ENCODE measurements around the gene DOCK3. TPM values are rescaled to one million over a fixed set of nuclear protein-coding genes. Genes with fewer than 3 reads are reported as not detected.

DOCK3 gene
- total RNA-seq, 2 experiments from 2014 or later: 0.93 to 1.1 TPM

DNA sequence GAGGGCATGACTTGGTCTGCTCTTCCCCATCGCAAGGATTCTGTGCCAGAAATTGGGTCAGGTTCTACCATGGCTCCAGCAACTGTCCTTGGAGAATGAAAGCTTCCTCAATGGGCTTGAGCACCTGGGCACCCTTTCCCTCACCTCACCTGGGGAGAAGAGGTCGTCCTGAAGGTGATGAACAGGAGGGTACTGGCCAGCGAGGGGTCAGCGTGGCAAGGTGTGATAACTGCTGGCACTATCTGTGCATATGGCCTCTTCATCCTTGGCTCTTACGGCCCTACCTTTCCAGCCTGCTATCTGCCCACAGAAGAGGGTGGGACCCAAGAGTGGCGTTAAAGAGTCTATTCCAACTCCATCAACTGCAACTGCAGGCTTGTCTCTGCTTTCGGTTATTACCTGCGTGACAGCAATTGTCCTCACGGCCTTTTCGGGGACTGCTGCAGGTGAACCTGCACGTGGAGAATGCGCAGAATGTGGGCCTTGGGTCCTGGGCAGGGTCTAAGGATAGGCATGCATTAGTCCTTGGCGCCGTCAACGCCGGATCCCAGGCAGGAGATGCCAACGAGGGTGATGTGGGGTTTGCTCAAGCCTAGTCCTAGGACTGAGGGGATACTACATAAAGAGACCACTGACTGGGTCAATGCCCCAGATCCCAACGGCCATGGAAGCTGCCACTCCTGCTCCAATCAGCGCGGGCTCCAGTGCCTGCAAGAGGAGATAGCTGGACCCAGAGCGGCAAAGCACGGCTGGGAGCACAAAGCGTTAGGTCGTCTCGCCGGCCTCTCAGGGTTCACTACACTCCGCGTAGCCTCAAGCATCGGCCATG, 715.7 kb downstream of the DOCK3 start:
- Mint-ChIP-seq H3K9me3 (no peaks in the 10 kb centered on the region), H3K27ac (peak overlapping the region; percentile 91), H3K4me3 (peak overlapping the region; percentile 85), H3K27me3 (no peaks in the 10 kb centered on the region), H3K4me1 (ENCODE audit: low read depth) (peaks cover 73% of the 10 kb centered on the region), H3K36me3 (ENCODE audit: low read depth) (peaks cover 71% of the 10 kb centered on the region)
- peak overlapping the region; percentile 40 for H3K4me3 ChIP-seq (ENCODE audit: low read length)
- TF ChIP-seq, protein P1, sequence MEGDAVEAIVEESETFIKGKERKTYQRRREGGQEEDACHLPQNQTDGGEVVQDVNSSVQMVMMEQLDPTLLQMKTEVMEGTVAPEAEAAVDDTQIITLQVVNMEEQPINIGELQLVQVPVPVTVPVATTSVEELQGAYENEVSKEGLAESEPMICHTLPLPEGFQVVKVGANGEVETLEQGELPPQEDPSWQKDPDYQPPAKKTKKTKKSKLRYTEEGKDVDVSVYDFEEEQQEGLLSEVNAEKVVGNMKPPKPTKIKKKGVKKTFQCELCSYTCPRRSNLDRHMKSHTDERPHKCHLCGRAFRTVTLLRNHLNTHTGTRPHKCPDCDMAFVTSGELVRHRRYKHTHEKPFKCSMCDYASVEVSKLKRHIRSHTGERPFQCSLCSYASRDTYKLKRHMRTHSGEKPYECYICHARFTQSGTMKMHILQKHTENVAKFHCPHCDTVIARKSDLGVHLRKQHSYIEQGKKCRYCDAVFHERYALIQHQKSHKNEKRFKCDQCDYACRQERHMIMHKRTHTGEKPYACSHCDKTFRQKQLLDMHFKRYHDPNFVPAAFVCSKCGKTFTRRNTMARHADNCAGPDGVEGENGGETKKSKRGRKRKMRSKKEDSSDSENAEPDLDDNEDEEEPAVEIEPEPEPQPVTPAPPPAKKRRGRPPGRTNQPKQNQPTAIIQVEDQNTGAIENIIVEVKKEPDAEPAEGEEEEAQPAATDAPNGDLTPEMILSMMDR (IDR thresholded peaks at IDR 0.05): peak; percentile 86
- ChIA-PET POLR2A (interaction anchor here (0.7 to 2.1 kb wide), 7 partner anchors 45 to 1063 kb away, joined by 3 to 10 read pairs (median 5); partner anchors contain the start of genes CISH, DCAF1, HEMK1 and MAPKAPK3), CTCF (interaction anchor here (0.7 to 2.4 kb wide), 5 partner anchors 12 to 292 kb away, joined by 3 to 17 read pairs (median 6); partner anchors contain the start of gene DCAF1)
- peaks cover 59% of the 10 kb centered on the region for H3K36me3 ChIP-seq (ENCODE audit: insufficient read depth, low read length)
- ATAC-seq (ENCODE audit: poor library complexity) (no peak), DNase-seq (peak in 1 of 14 experiments; percentile 35)
- intact Hi-C loops (cut with DNase I, micrococcal nuclease): loop anchor here (1.0 to 10.0 kb wide), 7 partner anchors 44 to 1038 kb away; partner anchors contain the start of genes CYB561D2 (in 1 of the 2), NPRL2 (in 1 of the 2), POC1A (in 1 of the 2) and RAD54L2 (in 1 of the 2)
- H3K9me3 ChIP-seq (ENCODE audit: control insufficient read depth in 1 of 2, insufficient read depth in 1 of 2, low read length in 2 of 2): peaks cover 0 to 8% of the 10 kb centered on the region in 2 experiments
- H3K27me3 ChIP-seq (ENCODE audit: control insufficient read depth in 1 of 2, insufficient read depth in 2 of 2, low read length in 2 of 2): no peaks in the 10 kb centered on the region
- peaks cover 90% of the 10 kb centered on the region for H3K4me1 ChIP-seq (ENCODE audit: insufficient read depth, low read length)
- H3K27ac ChIP-seq (ENCODE audit: low read depth in 1 of 2, low read length in 2 of 2): peak overlapping the region; percentile 44 to 65

GRCh38 chr3:51391075-51391565, 716.4 kb downstream of the DOCK3 start, which contains the start of gene RBM15B:
RBM15B (plus strand) TSS chr3:51391285; CDS start chr3:51391400, 115 bp downstream.
- Mint-ChIP-seq H3K36me3 (ENCODE audit: low read depth) (peaks cover 68% of the 10 kb centered on the region), H3K4me1 (ENCODE audit: low read depth) (peaks cover 69% of the 10 kb centered on the region), H3K27me3 (no peaks in the 10 kb centered on the region), H3K9me3 (no peaks in the 10 kb centered on the region), H3K27ac (peak within 1 kb of the TSS; percentile 91), H3K4me3 (peak within 1 kb of the TSS; percentile 86)
- ATAC-seq (ENCODE audit: poor library complexity) (peak; percentile 86), DNase-seq (peak; percentile 94 to 98 (median 97))
- H3K27ac ChIP-seq (ENCODE audit: low read depth in 1 of 2, low read length in 2 of 2): peak within 1 kb of the TSS; percentile 70 to 88
- POLR2A ChIA-PET: interaction anchor here (0.9 to 3.3 kb wide), 3 partner anchors 108 to 822 kb away, joined by 4 to 17 read pairs (median 7); partner anchors contain the start of genes DCAF1, HEMK1 and MAPKAPK3
- peaks cover 66% of the 10 kb centered on the region for H3K36me3 ChIP-seq (ENCODE audit: insufficient read depth, low read length)
- intact Hi-C loops (cut with DNase I, micrococcal nuclease): loop anchor here (1.0 to 10.0 kb wide), 7 partner anchors 43 to 1039 kb away; partner anchors contain the start of genes CYB561D2 (in 1 of the 2), NPRL2 (in 1 of the 2), POC1A (in 1 of the 2) and RAD54L2 (in 1 of the 2)
- H3K9me3 ChIP-seq (ENCODE audit: control insufficient read depth in 1 of 2, insufficient read depth in 1 of 2, low read length in 2 of 2): peaks cover 0 to 8% of the 10 kb centered on the region in 2 experiments
- TF ChIP-seq, protein P1 (IDR thresholded peaks at IDR 0.05): peak; percentile 10
- peak within 1 kb of the TSS; percentile 63 for H3K4me3 ChIP-seq (ENCODE audit: low read length)
- peaks cover 90% of the 10 kb centered on the region for H3K4me1 ChIP-seq (ENCODE audit: insufficient read depth, low read length)
- no peaks in the 10 kb centered on the region for H3K27me3 ChIP-seq (ENCODE audit: control insufficient read depth in 1 of 2, insufficient read depth in 2 of 2, low read length in 2 of 2)
- CTCF ChIA-PET: interaction anchor here (2.4 kb wide), 1 partner anchor 108 kb away, joined by 12 read pairs; the partner anchor contains the start of gene DCAF1
